ENCODE results near the gene CELF4.

The CELF4 gene

GRCh38 chr18:37521510-37522465 is 43.8 kb downstream of the CELF4 start:
- no peak for DNase-seq

DNA sequence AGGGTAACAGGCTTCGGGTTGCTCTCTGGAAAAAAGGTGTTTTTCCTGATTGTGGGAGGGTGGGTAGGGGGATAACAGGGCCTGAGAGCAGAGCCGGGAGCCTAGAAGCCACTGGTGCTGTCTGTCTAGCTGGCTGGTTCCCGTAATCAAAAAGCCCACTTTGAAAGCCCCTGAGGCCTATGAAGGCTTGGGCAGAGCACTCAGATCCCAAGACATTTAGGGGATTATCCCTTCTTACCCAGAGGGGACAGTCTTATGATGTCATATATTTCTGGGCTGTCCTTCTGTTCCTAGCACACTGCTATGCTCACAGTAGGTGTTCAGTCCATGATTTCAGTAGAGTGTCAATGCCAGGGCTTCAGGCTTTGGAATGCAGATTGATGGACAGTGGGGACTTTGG is 45.1 kb downstream of the CELF4 start:
- no peak for DNase-seq

DNA sequence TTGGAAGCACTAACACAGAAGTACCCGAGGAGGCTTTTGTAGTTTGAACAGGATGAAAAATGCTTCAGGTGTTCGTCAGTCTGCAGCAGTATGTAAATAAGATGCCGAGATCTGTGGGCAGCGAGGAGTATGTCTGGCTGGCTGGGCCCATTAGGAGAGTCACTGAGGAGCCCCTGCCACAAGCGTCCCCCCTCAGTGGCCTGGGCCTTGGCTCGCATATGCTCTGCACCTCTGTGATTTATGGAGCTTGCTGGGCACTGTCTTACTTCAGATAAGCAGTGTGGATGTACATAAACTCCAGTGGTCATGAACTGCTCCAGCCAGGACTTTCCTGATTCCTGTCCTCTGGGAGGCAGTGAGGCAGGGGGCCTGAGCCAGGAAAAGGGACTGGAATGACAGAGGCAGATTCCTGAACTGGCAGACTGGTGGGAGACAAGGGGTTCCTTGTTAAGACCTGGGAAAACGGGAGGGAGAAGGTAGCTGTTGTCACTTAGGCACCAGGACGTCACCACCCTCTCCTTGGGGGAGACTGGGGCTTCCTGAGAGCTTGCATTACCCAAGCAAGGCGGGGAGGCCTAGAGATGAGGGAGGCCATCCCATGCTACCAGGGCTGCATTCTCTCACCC is 46.0 kb downstream of the CELF4 start:
- DNase-seq = no peak

GRCh38 chr18:37516361-37516853 is 49.2 kb downstream of the CELF4 start:
- DNase-seq = no peak

- no peak for DNase-seq
These were observed 50.6 kb downstream of the CELF4 start for GRCh38 chr18:37514953-37515352.

DNA sequence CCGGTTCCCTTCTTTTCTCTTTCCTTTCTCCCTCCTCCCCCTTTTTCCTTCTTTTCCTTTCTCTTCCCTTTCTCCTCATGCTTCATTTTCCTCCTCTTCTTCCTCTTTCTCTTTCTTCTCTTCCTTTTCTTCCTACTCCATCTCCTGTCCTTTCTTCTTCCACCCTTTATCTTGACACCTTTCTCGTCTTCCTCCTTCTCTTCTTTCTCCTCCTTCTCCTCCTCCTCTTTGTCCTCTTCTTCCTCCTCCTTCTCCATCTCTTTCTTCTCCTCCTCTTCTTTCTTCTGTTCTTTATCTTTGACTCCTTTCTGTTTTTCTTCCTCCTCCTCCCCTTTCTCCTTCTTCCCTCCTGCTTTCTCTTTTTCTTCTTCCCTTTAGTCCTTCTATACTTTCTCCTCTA is 53.2 kb downstream of the CELF4 start:
- no peak for DNase-seq

DNA sequence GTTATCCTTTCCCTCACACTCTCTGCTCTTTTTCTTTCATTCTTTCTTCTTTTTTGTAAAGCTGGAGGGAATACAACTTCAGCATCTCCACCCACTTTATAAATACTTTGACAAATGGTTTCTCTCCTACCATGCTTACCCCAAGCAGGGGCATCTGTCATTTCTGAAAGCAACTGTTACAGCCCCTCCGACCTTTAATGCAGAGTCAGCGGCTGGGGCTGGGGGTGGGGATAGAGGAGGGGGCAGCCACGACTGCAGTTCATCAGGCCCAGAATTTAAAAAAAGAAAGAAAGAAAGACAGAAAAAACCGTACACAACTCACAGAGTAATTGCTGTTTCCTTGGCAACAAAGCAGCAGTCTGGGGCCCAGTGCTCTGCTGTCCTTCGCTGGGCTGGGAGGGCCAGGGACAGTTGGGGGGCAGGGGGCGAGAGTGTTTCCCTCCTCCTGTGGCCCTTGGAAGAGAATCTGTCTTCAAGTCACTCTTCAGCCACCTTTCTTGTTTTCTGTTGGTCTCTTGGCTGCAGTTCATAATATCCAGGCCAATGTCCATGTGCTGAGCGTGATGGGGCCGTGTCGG is 53.8 kb downstream of the CELF4 start:
- no peak for DNase-seq

DNA sequence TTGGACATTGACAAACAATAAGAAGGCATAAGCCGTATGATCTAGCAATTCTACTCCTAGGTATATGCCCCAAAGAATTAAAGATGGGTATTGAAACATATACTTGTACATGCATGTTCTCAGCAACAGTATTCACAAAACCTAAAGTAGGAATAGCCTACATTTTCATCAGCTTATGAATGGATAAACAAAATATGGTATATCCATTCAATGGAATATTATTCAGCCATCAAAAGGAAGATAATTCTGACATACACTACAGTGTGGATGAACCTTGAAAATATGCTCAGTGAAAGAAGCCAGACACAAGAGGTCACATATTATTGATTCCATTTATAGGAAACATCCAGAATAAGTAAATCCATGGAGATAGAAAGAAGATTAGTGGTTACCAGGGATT is 56.0 kb downstream of the CELF4 start:
- no peak for DNase-seq

- no peak for DNase-seq
These were observed 57.4 kb downstream of the CELF4 start for GRCh38 chr18:37508207-37508606.

DNA sequence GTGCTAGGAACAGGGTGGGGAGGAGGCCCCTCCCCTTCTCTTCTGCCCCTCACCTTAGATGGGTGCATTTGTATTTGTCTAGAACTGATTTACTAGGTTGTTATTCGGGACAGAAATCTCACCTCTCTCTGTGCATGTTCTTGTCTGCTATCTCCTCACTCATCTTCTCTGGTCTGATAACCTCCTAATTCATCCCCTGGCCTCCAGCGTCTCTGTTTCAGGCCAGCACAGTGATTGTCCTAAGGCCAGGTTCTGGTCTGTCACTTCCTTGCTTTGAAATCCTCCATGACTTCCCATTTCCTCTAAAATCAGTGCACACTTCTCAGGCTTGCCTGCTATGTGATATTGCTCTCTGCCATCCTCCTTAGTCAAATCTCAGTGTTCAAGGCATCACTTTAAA is 58.4 kb downstream of the CELF4 start:
- no peak for DNase-seq

- DNase-seq = no peak
These were observed 59.6 kb downstream of the CELF4 start for GRCh38 chr18:37506001-37506400.

GRCh38 chr18:37505321-37505720 is 60.3 kb downstream of the CELF4 start:
- no peak for DNase-seq

DNA sequence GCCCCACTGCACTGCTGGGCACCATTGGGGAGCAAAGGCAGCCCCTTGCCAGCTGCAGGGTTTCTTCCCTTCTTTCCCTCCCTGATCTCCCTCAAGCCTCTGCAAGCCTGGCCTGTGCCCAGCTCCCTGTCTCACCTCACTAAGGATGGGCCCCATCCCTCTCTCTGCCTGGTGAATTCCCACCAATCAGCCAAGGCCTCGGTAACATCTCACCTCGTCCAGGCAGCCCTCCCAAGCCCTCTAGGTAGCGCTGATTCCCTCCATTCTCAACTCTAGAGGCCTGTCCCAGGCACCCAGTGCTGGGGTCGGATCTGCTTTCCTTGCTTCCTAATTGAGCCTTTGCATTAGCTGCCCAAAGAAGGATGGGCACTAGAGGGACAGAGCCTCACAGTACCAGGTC is 63.0 kb downstream of the CELF4 start:
- no peak for DNase-seq

DNA sequence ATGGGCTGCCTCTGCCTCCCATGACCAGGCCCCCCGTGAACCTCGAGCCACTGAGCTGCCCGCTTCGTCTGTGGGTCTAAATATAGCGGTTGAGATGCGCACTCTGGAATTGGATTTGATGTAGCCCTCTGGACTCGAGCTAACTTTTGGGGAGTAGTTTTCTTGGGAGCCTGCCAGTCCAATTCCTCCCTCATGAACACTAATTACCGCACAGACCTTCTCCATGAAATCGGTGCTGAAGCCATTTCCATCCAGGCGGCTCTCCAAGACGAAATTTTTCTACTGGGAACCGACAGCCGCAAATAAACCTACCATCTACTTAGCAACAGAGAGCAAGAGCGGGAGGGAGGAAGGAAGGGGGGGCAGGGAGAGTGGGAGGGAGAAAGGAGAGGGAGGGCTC is 63.6 kb downstream of the CELF4 start:
- DNase-seq = no peak

GRCh38 chr18:37501136-37501535 is 64.5 kb downstream of the CELF4 start:
- DNase-seq = no peak

GRCh38 chr18:37499913-37500312 is 65.7 kb downstream of the CELF4 start:
- no peak for DNase-seq

GRCh38 chr18:37499044-37499443 is 66.6 kb downstream of the CELF4 start:
- DNase-seq = no peak

DNA sequence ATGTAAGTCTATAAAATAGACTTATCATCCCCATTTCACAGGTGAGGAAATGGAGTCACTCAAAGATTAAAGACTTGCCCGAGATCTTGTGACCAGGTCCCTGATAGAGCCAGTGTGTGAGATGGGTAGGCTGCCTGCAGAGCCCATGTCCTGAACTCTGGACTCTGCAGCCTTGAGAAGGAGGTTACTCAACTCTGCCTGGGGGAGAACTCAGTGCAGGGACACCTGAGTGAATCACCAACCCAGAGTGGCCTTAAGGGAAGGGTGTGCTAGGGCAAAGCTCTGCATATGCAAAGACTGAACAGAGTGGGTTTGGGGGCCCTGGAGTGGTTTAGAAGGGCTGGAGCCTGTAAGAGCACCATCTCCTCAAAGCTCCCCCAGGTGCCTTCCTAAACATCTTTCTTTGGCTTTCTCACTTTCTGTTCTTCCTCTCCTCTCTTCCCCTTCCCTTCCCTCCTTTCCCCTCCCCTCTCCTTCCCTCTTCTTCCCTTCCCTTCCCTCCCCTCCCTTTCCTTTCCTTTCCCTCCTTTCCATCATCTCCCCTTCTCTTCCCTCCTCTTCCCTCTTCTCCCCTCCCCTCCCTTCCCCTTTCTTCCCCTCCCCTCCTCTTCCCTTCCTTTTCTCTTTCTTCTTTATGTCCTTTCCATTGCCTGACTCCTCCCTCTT is 67.6 kb downstream of the CELF4 start:
- no peak for DNase-seq

GRCh38 chr18:37496568-37496967 is 69.0 kb downstream of the CELF4 start:
- DNase-seq = no peak

DNA sequence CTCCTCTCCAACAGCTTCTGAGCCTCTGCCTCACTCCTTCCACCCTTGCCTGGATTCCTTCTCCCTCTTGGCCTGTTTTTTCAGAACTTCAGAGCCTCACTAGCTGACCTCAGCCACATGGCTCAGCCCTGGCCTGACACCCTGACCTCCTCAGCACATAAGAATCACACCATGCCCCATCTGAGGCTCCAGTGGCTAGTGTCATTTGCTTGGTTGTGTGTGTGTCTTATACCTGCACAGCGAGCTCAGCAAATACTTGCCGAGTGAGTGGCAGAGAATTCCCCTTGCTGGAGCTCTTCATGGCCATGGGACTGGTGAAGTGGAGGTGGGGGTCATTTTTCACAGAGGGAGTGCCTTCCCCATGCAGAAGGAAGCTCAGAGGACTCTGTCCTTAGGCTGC is 70.2 kb downstream of the CELF4 start:
- DNase-seq = no peak

GRCh38 chr18:37494406-37494805 is 71.2 kb downstream of the CELF4 start:
- no peak for DNase-seq

GRCh38 chr18:37493352-37493935 is 72.2 kb downstream of the CELF4 start:
- DNase-seq = no peak

GRCh38 chr18:37492952-37493351 is 72.6 kb downstream of the CELF4 start:
- no peak for DNase-seq
